Keratinocyte (primary cell): ENCODE measurements around the gene TENM4. TPM values are rescaled to one million over a fixed set of nuclear protein-coding genes. Genes with fewer than 3 reads are reported as not detected.

Source experiments
- DNase-seq: peaks from one replicate; pipeline ENCODE4 v3.0.0-alpha.2; 2011; ENCODE audit warnings: low read depth, missing footprints, low spot score
- FAIRE-seq: peaks from 2 replicates; lab custom pipeline; 2011; peaks lifted over from hg19 to GRCh38; lab: Jason Lieb, UNC
- H2AFZ ChIP-seq: 2 replicates; pipeline ENCODE4 v1.6.0; 2012; ENCODE audit warnings: low read length, control low read depth, inconsistent platforms; ENCODE audit not compliant: control insufficient read depth
- H3K27ac ChIP-seq: 2 replicates; pipeline ENCODE4 v1.5.1; 2011; ENCODE audit warnings: low read length; ENCODE audit not compliant: control insufficient read depth, insufficient read depth
- H3K27me3 ChIP-seq: 3 replicates; pipeline ENCODE4 v1.6.0; 2011; ENCODE audit warnings: low read length; ENCODE audit not compliant: control insufficient read depth, insufficient read depth; ENCODE audit errors: extremely low read depth
- H3K36me3 ChIP-seq, 2 experiments: 2 replicates in 1 of 2; 3 replicates in 1 of 2; pipeline ENCODE4 v1.5.1; 2011; ENCODE audit warnings: low read length in 2 of 2, mild to moderate bottlenecking in 1 of 2; ENCODE audit not compliant: control insufficient read depth in 2 of 2, insufficient read depth in 2 of 2; ENCODE audit errors: extremely low read depth in 1 of 2
- H3K4me1 ChIP-seq: 3 replicates; pipeline ENCODE4 v1.5.1; 2011; ENCODE audit warnings: low read length; ENCODE audit not compliant: control insufficient read depth, insufficient read depth; ENCODE audit errors: extremely low read depth
- H3K4me2 ChIP-seq: 3 replicates; pipeline ENCODE4 v1.6.0; 2011; ENCODE audit warnings: low read depth, low read length; ENCODE audit not compliant: control insufficient read depth, insufficient read depth; ENCODE audit errors: extremely low read depth
- H3K4me3 ChIP-seq, 3 experiments: fragments of 200-600 bp in 1 of 3; sonication (generic) in 1 of 3; 2 replicates in 2 of 3; 3 replicates in 1 of 3; pipeline ENCODE4 v1.5.1; 2011 to 2016; ENCODE audit warnings: low read length in 3 of 3, mild to moderate bottlenecking in 3 of 3, control low read depth in 2 of 3, inconsistent platforms in 1 of 3, low read depth in 1 of 3, mixed read lengths in 1 of 3, mixed run types in 1 of 3, moderate library complexity in 1 of 3; ENCODE audit not compliant: control insufficient read depth in 2 of 3, insufficient read depth in 2 of 3; ENCODE audit errors: extremely low read depth in 1 of 3
- H3K79me2 ChIP-seq: 2 replicates; pipeline ENCODE4 v1.6.0; 2012; ENCODE audit warnings: low read length; ENCODE audit not compliant: control insufficient read depth, insufficient read depth
- H3K9ac ChIP-seq: 3 replicates; pipeline ENCODE4 v1.6.0; 2011; ENCODE audit warnings: low read length; ENCODE audit not compliant: control insufficient read depth, insufficient read depth; ENCODE audit errors: extremely low read depth
- H3K9me1 ChIP-seq: 3 replicates; pipeline ENCODE4 v1.6.0; 2011; ENCODE audit warnings: low read length; ENCODE audit not compliant: control insufficient read depth, insufficient read depth; ENCODE audit errors: extremely low read depth
- H3K9me3 ChIP-seq: 2 replicates; pipeline ENCODE4 v1.5.1; 2012; ENCODE audit warnings: low read depth, low read length; ENCODE audit not compliant: control insufficient read depth
- H4K20me1 ChIP-seq: 3 replicates; pipeline ENCODE4 v1.6.0; 2011; ENCODE audit warnings: low read length; ENCODE audit not compliant: control insufficient read depth, insufficient read depth; ENCODE audit errors: extremely low read depth
- EZH2 ChIP-seq: IDR thresholded peaks from one replicate; pipeline ENCODE4 v1.6.1; 2012; ENCODE audit warnings: inconsistent platforms, mild to moderate bottlenecking, low read length, moderate library complexity
- dilution Hi-C: fragments of 300-500 bp; cut with MboI; formaldehyde crosslinking; loops from one replicate; pipeline ENCODE4 v1.7.0; 2020; ENCODE audit warnings: low sequenced_read_pairs; ENCODE audit not compliant: extremely low pct_ligation_motif_present
- polyA plus RNA-seq, 5 experiments: library from polyadenylated mRNA; depleted of rRNA in 3 of 5; stranded (reverse) in 3 of 5; stranded (forward) in 1 of 5; unstranded in 1 of 5; fragments of >200 nt; gene quantifications; 1 replicate in 1 of 5; 2 replicates in 3 of 5; 3 replicates in 1 of 5; pipeline versions ENCODE4 v1.2.1 to v1.2.3, GENCODE V29; 2011 to 2012; ENCODE audit warnings: missing spikeins in 2 of 5, low read depth in 1 of 5, low replicate concordance in 1 of 5
- TF ChIP-seq, protein P1 (sequence below), 3 experiments: IDR thresholded peaks in 1 of 3; conservative IDR thresholded peaks in 1 of 3; optimal IDR thresholded peaks in 1 of 3; 2 replicates in 2 of 3; 3 replicates in 1 of 3; pipeline versions ENCODE3 to v1.5.1; 2011; ENCODE audit warnings: low read length in 3 of 3, mild to moderate bottlenecking in 3 of 3, moderate library complexity in 2 of 3, control low read depth in 1 of 3, inconsistent platforms in 1 of 3; ENCODE audit not compliant: insufficient read depth in 2 of 3; ENCODE audit errors: extremely low read depth in 1 of 3

TENM4 gene
- polyA plus RNA-seq, 1 donor (not counting 4 experiments of a cell fraction or from before 2014, with no cell fraction given): 3.5 TPM

DNA sequence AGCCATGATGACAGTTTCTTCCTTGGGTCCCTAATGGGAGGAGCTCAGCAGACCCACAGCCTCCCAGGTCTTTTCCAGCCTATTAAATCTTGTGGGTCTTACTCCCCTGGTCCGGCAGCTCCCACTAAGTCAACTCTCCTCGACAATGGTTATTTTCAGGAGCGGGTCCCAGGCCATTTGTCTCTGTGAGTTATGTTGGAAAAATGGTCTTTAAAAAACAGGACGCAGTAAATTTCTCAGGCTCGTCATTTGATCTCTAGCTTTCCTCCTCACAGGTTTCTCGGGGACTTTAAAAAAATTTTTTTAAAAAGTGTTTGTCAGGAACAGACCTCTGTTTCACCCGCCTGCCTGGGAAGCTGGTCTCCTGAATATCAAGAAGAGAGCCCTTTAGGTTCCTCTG is 468.7 kb downstream of the TENM4 start:
- H3K27ac ChIP-seq: no peak overlapping the region
- TF ChIP-seq EZH2: no peak
- TF ChIP-seq, protein P1, sequence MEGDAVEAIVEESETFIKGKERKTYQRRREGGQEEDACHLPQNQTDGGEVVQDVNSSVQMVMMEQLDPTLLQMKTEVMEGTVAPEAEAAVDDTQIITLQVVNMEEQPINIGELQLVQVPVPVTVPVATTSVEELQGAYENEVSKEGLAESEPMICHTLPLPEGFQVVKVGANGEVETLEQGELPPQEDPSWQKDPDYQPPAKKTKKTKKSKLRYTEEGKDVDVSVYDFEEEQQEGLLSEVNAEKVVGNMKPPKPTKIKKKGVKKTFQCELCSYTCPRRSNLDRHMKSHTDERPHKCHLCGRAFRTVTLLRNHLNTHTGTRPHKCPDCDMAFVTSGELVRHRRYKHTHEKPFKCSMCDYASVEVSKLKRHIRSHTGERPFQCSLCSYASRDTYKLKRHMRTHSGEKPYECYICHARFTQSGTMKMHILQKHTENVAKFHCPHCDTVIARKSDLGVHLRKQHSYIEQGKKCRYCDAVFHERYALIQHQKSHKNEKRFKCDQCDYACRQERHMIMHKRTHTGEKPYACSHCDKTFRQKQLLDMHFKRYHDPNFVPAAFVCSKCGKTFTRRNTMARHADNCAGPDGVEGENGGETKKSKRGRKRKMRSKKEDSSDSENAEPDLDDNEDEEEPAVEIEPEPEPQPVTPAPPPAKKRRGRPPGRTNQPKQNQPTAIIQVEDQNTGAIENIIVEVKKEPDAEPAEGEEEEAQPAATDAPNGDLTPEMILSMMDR (optimal IDR thresholded peaks at IDR 0.05 in 1 of 3, IDR thresholded peaks at IDR 0.05 in 1 of 3, conservative IDR thresholded peaks at IDR 0.05 in 1 of 3; ENCODE audit: extremely low read depth in 1 of 3, insufficient read depth in 2 of 3, low read length in 3 of 3): no peak
- dilution Hi-C loops: no loop called here

GRCh38 chr11:78967811-78968210 is 473.0 kb downstream of the TENM4 start:
- Histone ChIP-seq H3K27ac (no peak overlapping the region), H3K36me3 (no peaks in the 10 kb centered on the region), H3K79me2 (no peaks in the 10 kb centered on the region), H4K20me1 (no peaks in the 10 kb centered on the region), H3K4me3 (no peak overlapping the region), H3K9me1 (no peaks in the 10 kb centered on the region), H3K9me3 (no peaks in the 10 kb centered on the region), H3K4me2 (no peak overlapping the region), H3K27me3 (no peaks in the 10 kb centered on the region), H3K4me1 (peaks cover 14% of the 10 kb centered on the region), H2AFZ (no peak overlapping the region), H3K9ac (no peak overlapping the region)
- FAIRE-seq (no peak), DNase-seq (no peak)
- dilution Hi-C loops: no loop called here
- no peak for TF ChIP-seq EZH2
- TF ChIP-seq, protein P1 (optimal IDR thresholded peaks at IDR 0.05 in 1 of 3, IDR thresholded peaks at IDR 0.05 in 1 of 3, conservative IDR thresholded peaks at IDR 0.05 in 1 of 3; ENCODE audit: extremely low read depth in 1 of 3, insufficient read depth in 2 of 3, low read length in 3 of 3): no peak

More for the DNA sequence above, 468.7 kb downstream of the TENM4 start:
- Histone ChIP-seq H3K4me2 (no peak overlapping the region), H3K4me3 (no peak overlapping the region), H3K9me3 (no peaks in the 10 kb centered on the region), H3K9me1 (no peaks in the 10 kb centered on the region), H4K20me1 (no peaks in the 10 kb centered on the region), H3K79me2 (no peaks in the 10 kb centered on the region), H2AFZ (no peak overlapping the region), H3K9ac (no peak overlapping the region), H3K27me3 (no peaks in the 10 kb centered on the region), H3K4me1 (peaks cover 4% of the 10 kb centered on the region), H3K36me3 (no peaks in the 10 kb centered on the region)
- FAIRE-seq (no peak), DNase-seq (no peak)
